Inflammatory macrophage treated with lipopolysaccharide for 4 hours (primary cell): Measurements from ENCODE around the gene IL16.
A peak's percentile ranks its signal among the peaks of the same experiment; 100 is the strongest.

Source experiments
- DNase-seq: peaks from one replicate; pipeline ENCODE4 v3.0.0-alpha.2; 2020

IL16 gene

DNA sequence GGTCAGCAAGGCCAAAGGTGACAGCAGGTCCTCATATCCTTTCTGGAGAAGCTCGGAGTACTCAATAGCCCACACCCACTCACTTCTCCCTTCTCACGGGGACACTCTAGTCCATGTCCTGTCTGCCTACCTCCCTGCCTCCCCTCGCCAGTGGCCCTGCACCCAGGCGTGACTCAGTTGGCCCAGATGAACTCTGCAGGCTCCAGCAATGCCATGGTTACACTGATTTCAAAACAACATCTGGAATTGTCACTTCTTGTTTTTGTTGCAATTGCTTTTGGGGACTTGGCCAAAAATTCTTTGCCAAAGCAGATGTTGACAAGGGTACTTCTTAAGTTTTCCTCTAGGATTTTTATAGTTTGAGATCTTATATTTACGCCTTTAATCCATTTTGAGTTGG, 13.0 kb downstream of the IL16 start:
- no peak for DNase-seq

DNA sequence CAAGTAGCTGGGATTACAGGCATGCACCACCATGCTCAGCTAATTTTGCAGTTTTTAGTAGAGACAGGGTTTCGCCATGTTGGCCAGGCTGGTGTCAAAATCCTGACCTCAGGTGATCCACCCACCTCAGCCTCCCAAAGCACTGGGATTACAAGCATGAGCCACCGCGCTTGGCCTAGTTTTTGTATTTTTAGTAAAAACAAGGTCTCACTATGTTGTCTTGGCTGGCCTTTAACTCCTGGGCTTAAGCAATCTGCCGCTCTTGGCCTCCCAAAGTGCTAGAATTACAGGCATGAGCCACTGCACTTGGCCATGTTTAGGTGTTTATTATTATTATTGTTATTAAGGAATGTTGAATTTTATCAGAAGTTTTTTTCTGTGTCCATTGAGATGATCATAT, 14.7 kb downstream of the IL16 start:
- DNase-seq, result no peak

DNA sequence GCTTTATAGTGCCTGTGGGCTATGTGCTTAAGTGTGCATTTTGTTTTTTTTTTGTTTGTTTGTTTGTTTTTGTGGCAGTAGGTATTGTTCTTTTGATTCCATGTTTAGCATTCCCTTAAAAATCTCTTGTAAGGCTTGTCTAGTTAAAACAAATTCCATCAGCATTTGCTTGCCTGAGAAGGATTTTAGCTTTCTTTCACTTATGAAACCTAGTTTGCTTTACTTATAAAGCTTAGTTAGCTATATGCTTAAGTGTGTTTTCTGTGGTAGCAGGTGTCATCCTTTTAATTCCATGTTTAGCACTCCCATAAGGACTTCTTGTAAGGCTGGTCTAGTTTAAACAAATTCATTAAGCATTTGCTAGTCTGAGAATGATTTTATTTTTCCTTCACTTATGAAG, 17.3 kb downstream of the IL16 start:
- no peak for DNase-seq

DNA sequence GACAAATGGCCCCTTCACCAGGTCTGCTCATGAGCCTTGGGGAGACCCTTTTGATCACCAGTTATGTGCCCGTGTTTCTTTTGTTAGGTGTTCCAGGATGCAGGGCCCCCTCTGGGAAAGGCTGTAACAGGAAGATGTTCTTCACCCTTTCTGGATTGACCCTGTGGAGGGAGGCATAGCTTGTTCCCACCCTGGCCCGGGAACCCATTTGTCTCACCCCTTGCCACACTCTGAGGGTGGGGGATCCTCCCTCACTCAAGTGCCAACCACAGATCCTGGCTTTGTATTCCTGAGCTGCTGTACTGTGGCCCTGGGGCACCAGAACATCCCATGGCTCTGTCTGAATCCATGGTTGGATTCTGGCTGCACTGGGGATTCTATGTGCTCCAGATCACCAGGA, 18.9 kb downstream of the IL16 start:
- DNase-seq, result no peak

DNA sequence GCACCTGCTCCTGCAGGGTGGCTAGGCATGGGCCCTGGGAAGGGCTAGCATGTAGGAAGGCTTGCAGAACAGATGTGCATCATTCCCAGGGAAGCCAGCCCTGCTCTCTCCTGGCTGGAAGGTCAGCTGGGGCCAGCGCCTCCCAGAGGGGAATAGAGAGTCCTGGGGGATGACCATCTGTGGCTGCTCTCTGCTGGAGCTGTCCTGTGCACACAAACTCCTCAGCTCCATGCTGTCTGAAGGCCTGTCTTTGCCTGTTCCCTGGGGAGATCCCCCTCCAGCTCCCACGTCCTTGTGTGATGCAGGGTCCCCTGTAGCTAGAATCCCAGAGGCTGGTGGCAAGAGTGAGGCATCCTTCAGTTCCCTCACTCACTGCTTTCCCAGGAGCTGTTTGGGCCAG, 19.3 kb downstream of the IL16 start:
- DNase-seq, result no peak

DNA sequence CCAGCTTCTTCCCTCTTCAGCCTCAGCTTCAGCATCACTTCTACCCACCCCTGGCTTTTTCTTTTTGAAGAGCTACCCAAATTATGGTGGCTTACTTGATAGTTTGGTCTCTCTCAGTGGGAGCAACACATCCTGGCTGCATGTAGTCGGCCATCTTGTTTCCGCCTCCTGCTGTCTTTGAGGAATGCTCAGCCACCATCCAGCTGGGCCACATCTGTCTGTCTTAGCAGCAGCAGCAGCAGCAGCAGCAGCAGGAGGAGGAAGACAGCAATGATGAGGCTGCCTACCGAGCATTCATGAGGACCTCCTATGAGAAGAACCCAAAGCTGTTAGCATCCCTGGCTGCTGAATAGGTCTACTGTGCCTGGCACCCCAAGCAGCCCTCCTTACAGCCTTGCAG, 19.7 kb downstream of the IL16 start:
- DNase-seq, result no peak

DNA sequence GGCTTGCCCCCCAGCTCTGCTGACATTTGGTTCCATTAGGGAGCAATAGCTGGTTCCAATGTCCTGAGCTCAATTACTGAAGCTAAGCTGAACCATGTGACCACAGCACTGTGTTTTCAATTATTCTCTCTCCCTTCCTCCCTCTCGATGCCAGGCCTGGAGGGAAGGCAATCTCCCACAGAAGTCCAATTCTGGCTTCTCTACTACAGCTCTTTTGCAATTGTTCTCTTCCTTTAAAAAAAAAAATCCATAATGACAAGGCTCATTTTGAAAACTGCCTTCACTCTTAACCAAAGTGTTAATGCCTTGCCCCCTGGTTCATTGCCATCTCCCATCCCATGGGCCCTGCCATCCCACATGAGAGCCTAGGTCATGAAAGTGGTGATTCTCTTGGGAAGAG, 24.8 kb downstream of the IL16 start:
- no peak for DNase-seq

DNA sequence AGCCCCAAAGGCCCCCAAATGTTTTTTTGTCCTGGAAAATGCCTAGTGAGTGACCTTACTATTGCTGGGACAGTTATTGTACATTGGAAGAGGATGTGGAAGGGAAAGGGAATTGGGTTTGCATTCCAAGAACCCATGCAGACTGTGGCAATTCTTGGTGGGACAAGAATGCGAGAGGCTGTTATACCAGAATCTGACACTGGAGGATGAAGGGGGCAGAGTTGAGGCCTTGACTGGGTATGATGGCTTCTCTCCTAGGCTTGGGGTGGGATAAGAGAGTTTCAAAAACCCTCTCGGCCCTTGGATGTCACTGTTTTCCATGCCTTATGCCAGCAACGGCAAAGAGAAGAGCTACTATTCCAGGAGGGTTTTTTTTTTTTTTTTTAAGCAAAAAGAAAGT, 25.3 kb downstream of the IL16 start:
- DNase-seq, result no peak

DNA sequence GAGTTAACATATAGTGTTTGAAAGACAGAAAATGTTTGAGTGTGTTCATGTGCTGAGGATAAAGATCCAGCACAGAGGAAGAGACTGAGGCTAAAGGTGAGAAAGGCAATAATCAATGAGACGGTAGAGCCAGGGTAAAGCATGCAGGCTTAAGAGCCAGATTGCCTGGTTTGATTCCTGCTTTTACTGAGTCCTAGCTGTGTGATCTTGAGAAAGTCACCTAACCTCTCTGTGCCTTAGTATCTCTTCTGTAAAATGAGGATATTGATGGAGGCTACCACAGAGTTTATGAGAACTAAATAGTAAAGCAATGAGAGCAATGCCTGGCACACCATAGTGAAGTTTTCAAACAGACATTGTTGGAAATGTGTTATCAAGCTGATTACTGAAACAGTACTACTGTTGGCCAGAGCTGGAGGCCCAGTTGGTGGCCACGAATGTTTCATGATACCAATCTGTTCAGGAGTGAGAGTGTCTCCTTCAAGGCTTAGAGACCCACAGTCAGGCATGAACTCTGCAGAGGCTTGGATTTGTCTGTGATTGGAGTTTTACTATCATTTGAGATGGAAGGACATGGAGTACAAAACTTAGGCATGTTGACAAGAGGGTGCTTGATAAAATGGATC, 26.8 kb downstream of the IL16 start:
- DNase-seq, result no peak

DNA sequence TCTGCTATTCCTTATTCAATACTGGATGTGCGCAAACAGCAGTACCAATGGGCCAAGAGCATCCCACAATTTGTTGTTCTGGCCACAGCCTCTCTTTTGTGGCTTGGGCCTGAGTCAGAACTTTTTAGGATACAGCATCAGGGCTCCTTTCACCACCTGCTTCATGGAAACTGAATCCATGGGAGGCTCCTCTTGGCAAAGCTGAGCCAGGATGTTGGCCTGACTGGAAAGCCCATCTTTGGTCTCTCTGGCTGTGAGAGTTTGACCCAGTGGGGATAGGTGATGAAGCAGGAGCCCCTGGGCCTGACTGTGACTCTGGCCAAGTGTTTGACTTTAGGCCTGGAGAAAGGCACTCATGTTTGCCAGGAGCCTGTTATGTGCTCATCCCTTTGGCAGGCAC, 27.6 kb downstream of the IL16 start:
- DNase-seq, result no peak

DNA sequence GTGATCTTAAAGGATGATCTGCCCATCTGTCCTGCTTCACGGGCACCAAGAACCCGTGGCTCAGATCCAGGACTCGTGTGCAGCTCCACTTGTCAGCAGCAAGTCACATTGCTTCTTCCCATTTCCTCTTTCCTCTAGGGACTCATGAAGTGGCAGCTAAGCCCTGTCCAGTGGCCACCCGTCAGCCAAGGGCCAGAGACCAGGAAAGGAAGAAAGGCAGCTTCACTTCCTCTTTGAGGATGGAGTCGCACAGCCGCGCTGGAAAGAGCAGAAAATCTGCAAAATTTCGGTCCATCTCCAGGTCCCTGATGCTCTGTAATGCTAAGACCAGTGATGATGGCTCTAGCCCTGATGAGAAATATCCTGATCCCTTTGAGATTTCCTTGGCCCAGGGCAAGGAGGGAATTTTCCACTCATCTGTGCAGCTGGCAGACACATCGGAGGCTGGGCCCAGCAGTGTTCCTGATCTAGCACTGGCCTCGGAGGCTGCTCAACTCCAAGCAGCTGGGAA, 28.5 kb downstream of the IL16 start:
- DNase-seq, result peak; percentile 81

DNA sequence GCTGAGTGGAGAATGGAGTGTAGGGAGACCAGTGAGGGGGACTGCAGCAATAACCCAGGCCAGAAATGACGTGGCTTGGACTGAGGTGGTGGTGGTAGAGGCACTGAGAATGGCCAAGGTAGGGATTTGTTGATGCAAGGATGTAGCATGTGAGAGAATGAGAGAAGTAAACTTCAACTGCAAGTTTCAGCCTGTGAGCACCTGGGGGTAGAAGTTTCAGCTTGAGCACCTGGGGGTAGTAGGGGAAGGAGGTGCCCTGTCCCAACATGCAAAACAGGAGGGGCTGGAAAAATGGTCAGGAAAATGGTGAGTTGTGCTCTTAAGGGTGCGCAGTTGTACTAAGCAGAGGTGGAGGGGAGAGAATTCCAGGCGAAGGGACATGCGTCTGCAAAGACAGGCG, 31.0 kb downstream of the IL16 start:
- no peak for DNase-seq

DNA sequence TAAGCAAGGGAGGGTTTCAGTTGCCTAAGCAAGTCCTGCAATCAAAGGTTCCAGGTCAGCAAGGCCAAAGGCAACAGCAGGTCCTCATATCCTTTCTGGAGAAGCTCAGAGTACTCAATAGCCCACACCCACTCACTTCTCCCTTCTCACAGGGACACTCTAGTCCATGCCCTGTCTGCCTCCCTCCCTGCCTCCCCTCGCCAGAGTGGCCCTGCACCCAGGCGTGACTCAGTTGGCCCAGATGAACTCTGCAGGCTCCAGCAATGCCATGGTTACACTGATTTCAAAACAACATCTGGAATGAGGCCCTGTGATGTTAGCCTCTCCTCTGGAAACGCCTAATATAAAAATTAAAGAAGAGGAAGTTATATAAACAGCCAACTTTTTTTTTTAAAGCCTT, 32.9 kb downstream of the IL16 start:
- peak; percentile 28 for DNase-seq

DNA sequence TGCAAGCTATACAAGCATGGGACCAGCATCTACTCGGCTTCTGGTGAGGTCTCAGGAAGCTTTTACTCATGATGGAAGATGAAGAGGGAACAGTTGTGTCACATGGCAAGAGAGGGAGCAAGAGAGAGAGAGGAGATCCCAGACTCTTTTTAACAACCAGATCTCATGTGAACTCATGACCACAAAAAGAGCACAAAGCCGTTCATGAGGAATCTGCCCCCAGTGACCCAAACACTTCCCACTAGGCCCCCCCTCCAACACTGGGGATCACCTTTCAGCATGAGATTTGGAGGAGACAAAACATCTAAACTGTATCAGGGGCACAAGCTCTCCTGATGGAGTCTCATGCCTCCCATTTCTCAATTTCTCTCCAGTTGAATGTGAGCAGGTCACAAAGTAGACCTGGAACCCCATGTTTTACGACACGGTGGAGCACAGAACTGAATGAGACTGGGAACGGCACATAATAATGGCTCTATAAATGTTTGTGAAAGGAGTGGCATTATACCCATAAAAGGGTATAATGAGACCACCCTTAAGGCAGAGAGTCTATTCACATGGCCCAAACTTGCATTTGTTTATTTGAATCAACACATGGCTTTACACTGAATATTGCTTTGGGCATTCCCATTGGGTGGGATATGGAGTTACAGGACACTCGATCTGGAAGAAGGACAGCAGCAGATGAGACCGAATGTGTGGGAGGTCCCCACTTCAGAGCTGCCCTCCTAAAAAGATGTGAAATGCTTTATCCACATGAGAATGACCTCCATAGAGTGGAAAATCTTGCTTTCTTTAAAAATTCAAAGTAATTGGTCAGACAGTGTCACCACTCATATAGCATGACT, 38.8 kb downstream of the IL16 start:
- no peak for DNase-seq

DNA sequence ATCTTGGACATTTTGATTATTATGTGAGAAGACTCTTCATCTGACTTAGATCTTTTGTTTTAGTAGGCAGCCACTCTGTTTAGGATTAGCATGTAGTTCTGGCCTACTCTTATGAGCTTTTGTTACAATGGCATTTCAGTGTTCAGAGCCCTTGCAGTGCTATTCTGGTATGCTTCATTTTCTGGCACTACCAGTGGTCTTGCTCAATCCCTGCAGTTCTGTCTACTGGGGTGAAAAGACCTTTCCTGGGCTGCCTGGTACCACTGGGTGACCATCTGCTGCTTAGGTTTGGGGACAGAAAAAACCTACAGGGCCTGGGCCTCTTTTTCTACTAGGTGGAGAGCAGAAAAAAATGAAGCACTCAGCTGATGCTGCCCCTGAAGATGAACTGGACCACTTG, 42.5 kb downstream of the IL16 start:
- DNase-seq, result no peak

DNA sequence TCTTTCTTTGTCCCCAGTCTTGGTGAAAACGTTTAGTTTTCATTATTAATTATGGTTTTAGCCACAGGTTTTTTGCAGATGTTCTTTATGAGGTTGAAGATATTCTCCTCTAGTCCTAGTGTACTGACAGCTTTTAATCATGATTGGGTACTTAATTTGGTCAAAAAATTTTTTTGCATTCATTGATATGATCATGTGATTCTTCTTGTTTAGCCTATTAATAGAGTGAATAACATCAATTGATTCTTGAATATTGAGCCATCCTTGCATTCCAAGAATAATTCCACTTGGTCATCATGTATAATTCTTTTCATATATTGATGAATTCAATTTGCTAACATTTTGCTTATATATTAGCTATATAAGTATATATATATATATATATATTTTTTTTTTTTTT, 46.1 kb downstream of the IL16 start:
- no peak for DNase-seq

DNA sequence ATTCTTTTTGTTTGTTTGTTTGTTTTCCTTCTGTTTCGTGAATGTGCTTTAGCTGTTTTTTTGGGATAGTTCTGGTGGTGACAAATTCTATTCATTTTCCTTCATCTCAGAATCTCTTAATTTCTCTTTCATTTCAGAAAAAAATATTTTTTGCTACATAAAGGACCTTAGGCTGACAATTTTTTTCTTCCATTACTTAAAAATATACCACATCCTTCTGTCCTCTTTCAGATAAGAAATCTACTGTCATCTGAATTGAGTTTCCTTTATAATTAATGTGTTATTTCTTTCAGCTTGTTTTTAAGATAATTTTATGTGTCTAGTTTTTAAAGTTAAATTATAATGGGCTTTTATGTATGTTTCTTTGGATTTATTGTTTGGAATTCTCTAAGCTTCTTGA, 47.6 kb downstream of the IL16 start:
- no peak for DNase-seq

DNA sequence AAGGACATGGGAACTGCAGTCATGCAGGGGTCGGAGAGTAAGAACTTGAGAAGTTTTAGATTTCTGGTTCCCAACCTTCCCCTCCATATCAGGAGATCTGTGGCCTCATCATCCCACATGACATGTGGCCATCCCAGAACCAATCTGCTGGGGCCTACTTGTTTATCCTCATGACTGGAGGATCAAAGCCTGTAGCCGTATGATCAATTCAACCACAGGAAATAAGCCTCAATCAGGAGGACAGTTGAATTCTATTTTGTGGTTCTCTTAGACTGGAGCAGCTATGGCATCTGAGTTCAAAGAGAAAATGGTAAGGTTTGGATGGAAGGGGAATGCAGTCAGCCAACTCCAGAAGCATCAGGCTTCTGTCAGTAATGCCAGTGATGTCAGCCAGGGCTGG, 57.2 kb downstream of the IL16 start:
- no peak for DNase-seq

DNA sequence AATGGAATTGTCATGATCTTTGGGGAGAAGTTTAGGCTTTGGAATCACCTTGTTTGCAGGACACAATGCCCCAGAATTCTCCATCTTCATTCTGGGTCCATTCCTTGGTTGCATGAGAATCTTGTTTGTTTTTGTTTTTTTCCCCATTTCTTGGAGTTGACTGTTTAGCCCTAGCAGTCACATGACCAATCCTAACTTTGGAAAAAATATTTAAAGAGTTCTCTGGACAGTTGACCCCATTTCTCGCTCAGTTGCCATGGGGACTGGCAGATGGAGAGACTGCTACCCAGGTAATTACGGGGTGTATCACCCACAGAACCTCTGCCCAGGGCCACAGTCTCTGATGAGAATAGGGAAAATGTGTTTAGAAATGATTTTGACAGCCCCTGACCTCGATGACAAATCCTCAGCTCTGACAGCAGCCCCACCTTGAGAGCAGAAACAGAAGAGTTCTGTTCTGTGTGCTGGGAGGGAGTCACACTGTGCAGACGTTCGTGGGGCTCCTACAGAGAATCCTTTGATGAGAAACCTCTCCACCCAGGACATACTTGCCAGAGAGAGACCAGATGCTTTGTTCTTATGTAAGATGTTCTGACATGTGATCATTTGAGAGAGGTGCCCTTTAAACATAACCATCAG, 57.7 kb downstream of the IL16 start:
- peak; percentile 22 for DNase-seq

DNA sequence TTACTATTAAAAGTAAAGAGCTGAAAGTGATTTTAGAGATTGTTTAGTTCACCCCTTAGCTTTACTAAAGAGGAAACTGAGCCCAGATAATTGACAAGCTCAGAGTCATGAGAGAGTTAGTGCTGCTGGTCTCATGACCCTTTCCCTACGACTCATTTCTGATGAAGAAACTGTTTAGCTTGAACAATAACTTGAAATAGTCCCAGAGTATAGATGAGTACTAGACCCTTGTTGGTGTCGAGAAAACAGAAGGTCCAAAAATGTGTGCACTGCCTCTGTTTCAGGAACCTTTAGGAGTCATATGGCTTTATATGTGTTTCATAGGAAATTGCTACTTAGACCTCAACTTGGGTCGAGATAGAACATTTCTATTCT, 58.2 kb downstream of the IL16 start:
- DNase-seq, result peak; percentile 73

DNA sequence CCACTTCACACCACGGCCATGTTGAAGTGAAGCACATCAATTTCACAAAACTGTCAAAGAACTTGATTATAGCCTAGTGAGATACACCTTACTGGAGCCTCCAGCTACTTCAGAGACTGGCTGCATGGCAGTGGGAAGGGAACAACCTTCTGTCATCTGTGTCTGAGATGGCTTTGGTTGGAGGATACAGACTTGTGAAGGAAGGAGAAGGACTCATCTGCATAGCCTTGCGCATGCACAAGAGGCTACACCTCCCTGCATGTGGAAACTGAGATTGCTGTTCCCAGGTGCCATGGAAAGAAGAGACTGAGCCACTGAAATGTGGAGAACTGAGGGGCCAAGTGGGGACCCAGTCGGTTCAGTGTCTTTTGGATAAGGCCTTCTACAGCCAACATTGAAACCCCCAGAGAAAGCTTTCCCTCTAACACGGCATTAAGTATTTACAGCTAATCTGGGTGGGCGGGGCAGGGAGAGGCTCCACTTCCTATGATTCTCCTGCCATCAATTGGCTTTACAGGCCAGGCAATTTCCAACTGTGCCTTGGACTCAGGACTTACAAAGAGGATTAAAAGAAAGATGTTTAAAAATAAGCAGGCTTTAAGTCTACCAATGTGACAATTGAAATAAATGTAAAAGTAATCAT, 58.8 kb downstream of the IL16 start:
- no peak for DNase-seq

DNA sequence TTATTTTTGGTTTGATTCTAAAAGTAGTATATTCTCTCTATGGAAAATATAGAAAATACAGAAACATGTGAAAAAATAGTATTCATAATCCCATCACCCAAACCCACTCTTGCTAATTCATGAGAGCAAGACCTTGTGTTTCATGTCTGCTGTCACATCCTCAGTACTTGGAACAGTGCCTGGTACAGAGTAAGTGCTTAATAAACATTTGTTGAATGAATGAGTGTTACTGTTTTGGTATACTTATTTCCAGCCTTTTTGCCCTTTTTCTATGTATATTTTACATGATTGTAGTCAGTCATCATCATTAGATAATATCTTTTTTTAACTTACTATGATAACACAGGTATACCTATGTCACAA, 59.3 kb downstream of the IL16 start:
- DNase-seq, result no peak

DNA sequence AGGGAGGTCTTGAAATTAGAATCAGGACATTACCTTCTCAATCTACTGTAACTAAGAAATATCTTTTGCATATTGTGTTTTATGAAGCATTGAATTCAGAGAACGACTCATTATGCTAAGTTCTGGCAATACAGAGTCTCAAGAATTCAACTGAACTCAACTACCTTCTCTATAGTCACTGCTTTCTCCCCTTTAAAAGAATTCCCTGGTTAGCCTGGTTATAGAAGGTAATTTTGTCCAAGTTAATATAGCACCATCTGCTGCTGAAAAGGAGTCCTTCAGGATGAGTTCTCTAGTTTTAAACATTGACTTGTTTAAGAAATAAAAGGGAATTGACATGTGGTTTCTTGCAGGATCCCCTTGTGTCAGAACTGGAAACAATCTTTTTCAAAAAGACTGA, 60.2 kb downstream of the IL16 start:
- DNase-seq, result peak; percentile 53

DNA sequence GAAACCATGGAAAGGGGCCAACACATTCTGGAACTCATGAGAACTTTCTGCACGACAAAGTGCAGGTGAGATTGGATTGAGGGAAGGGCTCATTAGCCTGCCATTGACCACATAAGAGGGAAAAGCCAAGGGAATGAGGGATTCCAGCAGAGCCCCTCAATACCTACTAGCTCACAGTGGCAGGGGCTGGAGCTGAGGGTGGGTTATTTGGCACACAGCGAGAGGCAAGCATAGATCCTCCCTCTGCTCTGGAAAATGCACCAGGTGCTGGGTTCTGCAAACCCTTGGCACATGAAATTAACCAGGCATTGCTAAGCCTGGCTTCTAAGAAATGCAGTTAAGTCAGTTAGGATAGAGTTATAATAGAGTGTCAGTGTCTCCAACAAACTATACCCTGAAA, 60.8 kb downstream of the IL16 start:
- no peak for DNase-seq
